Stimulated activated CD4-positive, alpha-beta T cell treated with anti-CD3 and anti-CD28 coated beads, Interleukin-15, amount 100 ng/mL, for 48 hours (primary cell): Measurements from ENCODE around the gene PRKCA.
A peak's percentile ranks its signal among the peaks of the same experiment; 100 is the strongest.
"Not testable (repeated sequence)": the region's sequence is repeated elsewhere in the genome, so short reads cannot be mapped to it uniquely, and the experiment has no call there.

ENCODE experiments used
- DNase-seq, 2 donors: peaks; one replicate each; pipeline ENCODE4 v3.0.0-alpha.2; 2020; ENCODE audit warnings: low read depth in 2 of 2

PRKCA gene

DNA sequence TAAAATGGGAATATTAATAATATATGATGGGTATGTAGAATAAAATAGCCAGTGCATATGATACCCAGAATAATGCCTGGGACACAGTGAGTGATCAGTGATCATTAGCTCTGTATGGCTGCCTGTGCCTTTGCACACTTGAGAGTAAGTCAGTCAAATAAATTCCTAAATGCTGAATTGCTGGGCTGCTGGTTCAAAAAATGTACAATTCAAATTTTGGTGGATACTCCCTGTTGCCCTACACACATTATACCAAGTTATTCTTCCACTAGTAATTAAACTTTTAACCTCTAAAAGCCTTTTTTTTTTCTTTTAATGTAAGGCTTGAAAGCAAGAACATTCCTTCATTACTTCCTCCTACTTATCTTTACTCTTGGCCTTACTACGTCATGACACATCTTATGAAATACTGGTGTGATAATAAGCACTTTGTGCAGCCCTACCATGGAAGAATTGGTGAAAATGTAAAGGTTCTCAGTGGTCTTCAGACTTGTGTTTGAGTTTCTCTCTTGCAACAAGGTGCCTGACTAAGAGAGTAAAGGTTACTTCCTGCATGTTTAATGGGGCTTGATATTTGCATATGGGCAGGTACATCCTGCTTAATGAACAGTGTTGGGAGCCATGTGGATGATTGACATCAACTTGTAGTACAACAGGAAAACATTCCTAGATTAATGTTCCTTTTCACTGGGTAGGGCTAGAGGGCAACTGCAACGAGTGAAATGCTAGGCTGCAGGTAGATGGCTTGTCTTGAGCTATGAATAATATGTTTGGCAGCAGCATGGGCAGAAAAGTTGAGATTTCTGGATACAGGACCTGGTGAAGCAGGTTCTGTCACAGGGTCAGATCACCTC lies 84.3 kb downstream of the PRKCA start:
- DNase-seq = no peak

DNA sequence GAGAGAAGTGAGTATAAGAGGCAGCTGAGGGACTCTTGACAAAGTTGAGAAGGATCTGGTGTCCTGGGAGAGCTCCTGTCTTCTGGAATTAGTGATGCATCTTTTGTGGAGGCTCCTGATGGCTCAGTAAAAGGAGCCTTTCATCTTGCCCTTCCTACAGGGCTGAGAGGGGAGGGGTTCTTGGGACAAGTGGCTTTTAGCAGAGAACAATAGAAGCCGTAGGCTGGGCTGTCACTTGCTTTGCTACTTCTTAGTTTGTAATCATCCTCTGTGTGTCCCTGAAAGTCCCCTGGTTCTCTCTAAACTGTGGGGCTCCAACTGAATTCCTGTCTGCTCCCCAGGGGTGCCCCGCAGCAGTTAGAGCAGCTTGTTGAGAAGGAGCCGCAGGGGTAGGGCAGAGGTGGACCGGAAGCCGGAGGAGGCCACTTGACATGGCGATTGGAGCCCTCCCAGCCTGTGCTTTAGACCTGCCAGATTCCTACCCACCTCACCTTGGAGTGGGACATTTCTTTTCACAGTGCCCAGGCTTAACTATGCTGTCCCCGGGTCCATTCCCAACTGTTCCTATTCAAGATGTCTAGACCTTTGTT lies 85.1 kb downstream of the PRKCA start:
- DNase-seq = no peak

DNA sequence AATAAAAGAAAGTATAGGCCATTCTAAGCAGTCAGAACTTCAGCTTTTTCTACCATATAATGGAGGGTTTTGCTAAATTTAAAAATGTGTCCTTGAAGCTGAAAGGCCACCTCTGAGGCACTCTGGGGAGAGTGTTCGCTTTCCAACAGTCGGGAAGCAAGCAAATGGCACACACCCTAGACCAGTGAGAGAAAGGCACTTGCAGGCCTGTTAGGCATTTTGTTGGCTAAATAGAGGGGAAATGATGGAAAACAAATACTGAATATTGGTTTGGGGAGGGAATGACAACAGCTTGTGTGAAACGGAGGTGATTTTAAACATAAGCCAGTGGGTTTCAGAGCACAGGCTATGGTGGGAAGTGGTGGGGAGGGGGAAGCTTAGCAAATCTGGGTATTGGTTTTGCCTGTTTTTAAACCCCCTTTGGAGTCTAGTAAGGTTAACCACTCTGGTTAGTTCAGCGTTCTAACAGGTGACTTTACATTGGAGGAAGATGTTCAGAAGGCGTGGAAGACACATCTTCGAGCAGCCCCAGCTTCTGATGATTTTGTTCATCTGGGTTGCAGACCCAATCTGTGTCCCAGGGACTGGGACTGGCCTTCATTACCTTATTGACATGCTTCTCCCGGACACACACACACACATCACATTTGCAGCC lies 90.5 kb downstream of the PRKCA start:
- no peak for DNase-seq

DNA sequence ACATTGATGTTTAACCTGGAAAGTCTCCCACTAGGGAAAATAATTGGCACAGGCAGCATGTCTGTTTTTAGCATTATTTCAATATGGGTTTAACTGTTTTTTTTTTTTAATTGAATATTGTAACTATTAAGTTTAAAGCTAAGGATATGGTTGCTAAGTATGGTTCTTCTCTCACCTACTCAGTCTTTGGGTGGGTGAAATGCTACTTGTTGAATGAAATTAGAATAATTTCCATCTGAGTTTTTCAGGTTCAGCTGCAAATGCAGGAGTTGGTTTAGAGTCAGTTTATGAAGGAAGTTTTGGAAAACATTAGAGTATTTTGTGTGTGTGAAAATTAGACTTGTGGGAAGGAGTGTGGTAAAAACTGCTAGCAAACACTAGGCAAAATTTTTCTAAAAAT lies 93.5 kb downstream of the PRKCA start:
- no peak for DNase-seq

DNA sequence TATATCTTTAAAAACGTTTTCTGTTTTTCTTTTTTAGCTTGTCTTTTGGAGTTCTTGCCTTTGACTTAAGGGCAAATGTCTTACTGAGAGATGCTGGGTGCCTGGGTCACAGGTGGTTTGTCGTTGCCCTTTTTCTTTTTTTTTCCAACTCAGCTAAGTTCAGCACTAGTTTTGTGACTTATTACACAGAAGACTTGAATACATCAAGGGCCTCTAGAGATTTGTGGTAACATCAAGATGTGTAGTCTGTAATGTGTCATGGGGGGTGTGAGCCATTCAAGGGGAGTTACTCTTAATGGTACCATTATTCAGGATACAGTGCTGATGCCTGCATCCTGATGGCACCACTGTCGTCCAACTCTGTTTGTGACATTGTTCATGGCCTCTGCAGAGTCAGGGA lies 95.1 kb downstream of the PRKCA start:
- peak in 1 of 2 donors; percentile 15 for DNase-seq

DNA sequence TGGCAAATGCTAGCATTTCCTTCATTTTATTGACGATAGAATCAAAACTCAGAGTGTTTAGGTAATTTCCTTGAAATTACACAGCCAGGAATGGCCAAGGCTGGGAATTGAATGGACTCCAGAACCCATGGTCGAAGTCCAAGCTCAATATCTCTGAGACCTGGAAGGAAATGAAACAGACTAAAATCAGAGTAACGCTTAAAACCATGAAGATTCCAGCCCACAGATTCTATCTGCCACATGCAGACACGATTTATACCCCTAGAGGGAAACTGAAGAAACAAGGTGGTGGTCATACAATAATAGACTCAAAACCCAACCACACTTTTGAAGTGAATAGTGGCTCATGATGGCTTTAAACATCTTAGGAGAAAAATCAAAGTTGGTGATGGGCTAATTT lies 95.6 kb downstream of the PRKCA start:
- DNase-seq = no peak

DNA sequence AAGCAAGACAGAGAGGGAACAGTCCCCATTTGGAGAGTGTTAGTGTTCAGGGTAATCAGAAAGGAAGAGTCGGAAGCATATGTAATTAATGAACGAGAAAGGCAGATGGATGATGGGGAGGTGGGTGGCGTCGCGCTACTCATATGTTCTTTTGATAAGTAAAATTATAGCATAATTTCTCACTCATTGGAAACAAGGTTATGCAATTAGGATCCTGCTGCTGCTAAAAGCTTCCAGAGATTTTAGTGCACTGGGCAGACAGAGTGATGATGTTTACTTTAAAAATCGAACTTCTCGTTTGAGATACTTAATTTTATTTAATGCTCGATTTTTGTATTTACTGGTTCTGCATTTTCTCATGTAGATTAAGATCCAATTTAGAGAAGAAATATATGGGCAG lies 96.2 kb downstream of the PRKCA start:
- no peak for DNase-seq

DNA sequence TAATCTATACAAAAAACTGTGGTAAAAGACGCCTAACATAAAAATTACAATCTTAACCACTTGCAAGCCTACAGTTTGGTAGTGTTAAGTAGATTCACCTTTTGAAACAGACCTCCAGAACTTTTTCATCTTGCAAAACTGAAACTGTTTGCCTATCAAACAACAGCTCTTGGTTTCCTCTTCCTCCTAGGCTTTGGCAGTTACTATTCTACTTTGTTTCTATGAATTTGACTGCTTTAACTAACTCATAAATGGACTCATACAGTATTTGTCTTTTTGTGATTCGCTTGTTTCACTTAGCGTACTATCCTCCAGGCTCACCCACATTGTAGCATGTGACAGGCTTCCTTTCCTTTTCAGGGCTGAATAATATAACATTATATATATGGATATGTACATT lies 97.0 kb downstream of the PRKCA start:
- DNase-seq = no peak

DNA sequence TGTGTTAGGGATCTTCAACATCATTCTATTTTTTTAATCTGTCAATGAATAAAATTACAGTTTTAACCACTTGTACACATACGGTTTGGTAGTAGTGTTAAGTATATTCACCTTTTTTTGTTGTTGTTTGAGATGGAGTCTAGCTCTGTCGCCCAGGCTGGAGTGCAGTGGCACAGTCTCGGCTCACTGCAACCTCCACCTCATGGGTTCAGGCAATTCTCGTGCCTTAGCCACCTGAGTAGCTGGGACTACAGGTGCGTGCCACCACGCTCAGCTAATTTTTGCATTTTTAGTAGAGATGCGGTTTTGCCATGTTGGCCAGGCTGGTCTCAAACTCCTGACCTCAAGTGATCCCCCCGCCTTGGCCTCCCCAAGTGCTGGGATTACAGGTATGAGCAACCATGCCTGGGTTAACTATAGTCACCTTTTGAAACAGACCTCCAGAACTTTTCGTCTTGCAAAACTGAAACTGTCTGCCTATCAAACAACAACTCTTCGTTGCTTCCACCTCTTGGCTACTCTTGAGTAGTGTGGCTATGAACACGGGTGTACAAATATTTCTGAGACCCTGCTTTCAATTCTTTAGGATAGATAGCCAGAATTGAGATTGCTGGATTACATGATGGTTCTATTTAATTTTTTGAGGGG lies 97.8 kb downstream of the PRKCA start:
- DNase-seq = not testable (repeated sequence)

DNA sequence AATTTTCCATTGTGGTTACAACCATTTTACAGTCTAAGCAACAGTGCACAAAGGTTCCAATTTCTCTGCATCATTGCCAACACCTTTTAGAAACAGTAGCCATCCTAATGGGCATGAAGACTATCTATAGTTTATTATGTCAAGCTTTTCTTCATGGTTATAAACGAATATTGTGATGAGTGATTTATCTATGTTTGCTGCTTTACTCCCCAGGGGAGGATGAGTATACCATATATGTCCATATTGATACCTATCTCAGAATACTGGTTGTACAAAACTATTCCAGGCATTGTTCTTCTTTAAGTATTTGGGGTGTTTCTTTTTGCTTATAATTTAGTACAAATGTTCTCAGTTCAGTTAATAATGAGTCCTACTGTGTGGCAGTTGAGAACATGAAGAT lies 98.3 kb downstream of the PRKCA start:
- DNase-seq = no peak

DNA sequence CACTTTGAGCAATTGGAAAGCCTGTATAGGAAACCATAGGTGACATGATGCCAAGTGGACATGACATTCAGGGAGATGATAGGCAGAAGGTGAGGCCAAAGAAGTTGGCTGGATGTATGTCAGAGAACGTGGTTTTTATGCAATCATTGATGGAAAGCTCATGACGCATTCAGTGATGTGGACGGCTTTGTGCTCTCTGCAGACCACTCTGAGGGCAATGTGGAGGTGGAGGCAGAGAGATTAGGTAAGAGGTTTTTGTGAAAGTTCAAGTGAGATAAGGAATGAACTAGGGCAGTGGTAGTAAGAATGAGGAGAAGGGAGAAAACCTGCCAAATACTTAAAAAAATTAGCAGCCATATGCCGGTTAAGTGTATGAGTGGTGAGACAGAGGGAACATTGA lies 99.0 kb downstream of the PRKCA start:
- DNase-seq = no peak

DNA sequence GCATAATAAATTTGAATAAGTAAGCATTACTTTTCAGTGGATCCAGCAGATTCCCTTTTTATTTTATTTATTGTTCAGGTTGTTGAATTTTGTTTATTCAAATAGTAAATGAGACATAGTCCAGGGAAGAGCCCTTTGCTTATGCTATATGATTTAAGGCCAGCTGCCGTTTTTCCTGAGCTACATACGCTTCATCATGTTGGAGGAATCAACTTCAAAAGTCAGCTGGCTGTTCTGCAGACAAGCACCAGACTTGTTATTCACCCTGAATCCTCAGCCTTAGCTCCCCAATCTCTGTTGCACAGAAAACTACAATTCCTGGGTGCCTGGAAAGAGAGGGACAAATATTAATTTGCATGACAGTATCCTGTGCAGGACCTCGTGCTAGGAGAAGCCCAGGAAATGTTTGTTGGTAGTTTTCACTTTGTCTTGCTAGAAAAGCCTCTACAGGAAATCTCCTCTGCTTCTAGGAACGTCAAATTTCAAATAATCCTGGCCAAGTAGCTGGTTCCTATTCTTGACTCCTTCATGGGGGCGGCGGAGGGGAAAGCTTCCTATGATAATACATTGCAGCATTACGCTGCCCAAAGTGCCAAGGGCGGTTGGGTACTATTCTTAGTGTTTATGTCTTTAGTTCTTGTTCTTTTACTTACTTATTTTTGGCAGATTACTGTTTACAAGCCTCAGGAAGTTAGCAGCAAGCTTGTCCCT lies 101.6 kb downstream of the PRKCA start:
- DNase-seq = no peak

DNA sequence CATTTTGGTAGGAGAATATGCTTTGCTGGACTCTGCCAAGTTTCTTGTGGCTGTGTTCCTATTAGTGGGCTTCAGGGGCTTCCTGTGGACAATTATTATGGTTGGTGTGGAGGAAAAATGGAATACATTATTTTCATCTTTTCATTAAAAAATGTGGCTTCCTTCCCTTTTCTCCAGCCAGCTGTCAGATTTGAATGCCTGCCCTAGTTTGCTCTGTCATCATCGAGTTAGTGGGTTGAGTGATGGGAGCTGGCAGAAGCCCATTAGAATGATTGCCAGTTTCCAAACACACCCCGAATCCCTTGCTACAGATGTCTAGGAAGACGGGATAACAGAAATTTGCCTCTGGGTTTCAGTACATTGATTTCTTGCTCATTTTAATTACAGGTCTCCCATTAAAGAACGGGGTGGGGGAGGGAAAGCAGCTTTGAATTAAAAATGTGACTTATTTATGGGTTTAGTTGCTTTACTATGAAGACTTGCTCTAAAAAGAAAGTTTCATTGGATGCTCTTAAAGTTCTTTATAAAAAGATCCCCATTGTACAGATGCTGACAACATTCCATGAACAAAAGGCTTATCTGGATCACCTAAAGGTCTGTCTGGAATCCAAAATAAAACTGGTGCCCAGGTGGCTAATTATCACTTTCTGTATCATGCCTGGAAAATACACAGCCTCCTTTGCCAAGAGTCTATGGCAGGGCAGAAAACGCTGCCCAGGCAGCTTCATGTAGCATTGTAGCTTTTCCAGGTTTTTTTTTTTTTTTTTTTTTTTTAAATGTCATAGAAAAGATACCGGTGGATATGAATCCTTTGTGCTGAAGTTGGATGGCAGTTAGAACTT lies 103.6 kb downstream of the PRKCA start:
- DNase-seq = no peak

DNA sequence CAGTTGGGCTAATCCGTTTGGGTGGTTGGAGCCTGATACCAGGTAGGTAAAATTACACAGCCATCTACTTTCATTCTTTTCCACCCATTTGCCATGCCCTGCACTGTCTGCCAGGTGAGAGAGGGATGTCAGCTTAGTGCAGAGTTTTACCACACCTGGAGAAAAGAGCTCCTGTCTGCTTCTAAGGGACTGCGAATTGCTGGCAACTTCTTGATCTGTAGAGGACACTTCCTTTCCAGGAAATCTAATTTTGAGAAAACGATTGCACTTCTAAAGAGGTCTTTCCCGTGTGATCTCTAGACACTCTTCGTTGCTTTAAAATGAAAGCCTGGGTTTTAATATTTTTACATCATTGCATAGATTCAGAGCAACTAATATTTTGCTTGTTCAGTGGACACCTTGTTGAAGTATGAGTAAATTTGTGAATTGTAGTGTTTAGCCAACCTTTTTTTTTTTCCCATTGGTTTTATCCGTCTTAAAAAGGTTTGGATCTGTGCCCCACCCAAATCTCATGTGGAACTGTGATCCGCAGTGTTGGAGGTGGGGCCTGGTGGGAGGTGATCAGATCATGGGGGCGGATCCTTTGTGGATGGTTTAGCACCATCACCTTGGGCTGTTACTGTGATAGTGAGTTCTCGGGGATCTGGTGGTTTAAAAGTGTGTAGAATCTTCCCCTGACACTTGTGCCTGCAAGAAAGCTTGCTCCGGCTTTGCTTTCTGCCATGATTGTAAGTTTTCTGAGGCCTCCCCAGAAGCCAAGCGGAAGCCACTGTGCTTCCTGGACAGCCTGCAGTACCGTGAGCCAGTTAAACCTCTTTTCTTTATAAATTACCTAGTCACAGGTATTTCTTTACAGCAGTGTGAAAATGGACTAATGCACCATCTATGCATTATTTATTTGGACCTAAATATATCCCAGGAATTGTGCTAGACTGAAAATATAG lies 104.6 kb downstream of the PRKCA start:
- DNase-seq = no peak

DNA sequence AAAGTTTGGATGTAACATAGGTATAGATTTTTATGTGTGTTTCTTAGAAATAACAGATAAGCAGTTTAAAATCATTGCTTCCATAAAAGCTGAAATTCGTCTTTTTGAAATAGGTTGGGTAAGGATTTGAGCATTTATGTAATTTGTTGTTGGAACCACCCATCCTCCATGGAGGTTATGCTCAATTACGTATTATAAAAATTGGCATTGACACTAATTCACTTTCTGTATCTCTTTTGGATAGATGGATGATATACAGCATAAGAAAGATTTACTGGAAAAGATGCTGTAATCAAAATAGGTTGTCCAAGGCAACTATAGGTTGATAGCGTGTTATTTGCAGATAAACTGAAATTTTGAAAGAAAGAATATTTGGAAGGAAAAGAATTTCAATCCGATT lies 105.5 kb downstream of the PRKCA start:
- no peak for DNase-seq

DNA sequence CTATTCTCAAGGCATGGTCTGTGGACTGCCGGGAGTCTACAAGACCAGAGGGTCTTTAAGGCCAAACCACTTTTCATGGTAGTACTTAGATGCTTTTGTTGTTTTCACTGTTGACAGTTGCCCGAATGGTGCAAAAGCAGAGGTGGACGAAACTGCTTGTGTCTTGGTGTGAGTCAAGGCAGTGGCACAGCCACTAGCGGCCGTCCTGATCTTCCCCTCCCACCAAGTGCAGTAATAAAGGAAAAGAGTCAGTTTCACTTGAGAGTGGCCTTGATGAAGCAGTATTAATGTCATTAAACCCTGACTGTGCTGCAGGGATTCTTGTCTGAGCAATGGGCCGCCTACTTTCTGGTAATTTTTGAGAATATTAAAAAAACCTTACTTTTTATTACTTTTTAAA lies 109.1 kb downstream of the PRKCA start:
- DNase-seq = no peak

DNA sequence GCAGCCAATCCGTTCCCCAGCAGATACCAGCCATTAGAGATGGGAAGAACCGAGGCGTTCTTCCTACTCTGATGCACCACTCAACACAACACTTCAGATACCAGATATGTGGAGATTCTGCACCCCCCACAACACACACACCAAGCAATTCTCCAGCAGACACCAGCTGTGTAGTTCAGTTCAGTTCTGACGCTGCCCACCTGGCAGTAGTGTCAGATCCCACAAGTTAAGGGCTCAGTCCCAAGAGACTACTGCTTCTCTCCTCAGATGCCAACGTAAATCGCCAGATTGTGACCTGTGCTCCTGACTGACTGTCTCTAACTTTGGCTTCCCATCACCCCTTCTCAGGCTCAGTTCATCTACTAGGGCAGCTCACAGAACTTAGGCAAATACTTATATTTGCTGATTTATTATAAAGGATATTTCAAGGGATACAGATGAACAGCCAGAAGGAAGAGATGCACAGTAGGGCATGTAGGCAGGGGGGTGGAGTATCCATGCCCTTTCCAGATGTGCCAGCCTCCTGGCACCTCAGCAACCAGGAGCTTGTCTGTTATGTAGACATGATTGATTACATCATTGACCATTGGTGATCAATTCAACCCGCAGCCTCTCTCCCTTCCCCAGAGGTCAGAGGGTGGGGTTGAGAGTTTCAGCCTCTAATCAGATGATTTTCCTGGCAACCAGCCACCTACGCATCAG lies 110.6 kb downstream of the PRKCA start:
- no peak for DNase-seq

DNA sequence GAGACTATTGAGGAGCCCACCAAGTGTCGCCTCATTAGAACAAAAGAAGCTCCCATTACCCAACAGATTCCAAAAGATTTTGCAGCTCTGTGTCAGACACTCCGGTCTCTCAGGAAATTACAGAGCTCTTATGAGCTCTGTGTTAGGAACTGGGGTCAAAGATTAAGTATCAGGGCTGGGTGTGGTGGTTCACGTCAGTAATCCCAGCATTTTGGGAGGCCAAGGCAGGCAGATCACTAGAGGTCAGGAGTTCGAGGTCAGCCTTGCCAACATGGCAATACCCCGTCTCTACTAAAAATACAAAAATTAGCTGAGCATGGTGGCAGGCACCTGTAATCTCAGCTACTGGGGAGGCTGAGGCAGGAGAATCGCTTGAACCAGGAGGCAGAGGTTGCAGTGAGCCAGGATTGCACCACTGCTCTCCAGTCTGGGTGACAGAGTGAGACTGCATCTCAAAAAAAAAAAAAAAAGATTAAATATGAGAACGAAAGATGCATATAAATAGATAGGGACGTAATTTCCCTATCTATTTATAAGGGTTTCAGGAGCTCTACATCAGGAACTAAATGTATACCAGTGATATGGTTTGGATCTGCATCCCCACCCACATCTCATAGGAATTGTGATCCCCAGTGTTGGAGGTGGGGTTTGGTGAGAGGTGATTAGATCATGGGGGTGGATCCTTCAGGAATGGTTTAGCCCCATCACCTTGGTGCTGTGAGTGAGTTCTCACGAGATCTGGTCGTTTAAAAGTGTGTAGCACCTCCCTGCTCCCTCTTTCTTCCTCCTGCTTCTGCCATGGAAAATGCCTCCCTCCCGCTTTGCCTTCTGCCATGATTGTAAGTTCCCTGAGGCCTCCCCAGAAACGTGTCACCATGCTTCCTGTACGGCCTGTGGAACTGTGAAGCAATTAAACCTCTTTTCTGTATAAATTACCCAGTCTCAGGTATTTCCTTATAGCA lies 111.4 kb downstream of the PRKCA start:
- no peak for DNase-seq
